IPS-15b (cell line): ENCODE data around the gene SPDYE18.
"Not testable (repeated sequence)": the region's sequence is repeated elsewhere in the genome, so short reads cannot be mapped to it uniquely, and the experiment has no call there.

Experiments used
- H3K27me3 ChIP-seq: one replicate; pipeline ENCODE4 v1.6.1; 2013; ENCODE audit warnings: low read length; ENCODE audit not compliant: control insufficient read depth, insufficient read depth
- H3K36me3 ChIP-seq: one replicate; pipeline ENCODE4 v1.6.1; 2013; ENCODE audit warnings: low read length; ENCODE audit not compliant: control insufficient read depth, insufficient read depth
- H3K4me1 ChIP-seq: one replicate; pipeline ENCODE4 v1.6.1; 2013; ENCODE audit warnings: mild to moderate bottlenecking, low read length; ENCODE audit not compliant: control insufficient read depth, insufficient read depth
- H3K4me3 ChIP-seq: one replicate; pipeline ENCODE4 v1.5.1; 2013; ENCODE audit warnings: low read depth, low read length
- H3K9ac ChIP-seq: one replicate; pipeline ENCODE4 v1.6.1; 2013; ENCODE audit warnings: low read depth, mild to moderate bottlenecking, low read length
- H3K9me3 ChIP-seq: one replicate; pipeline ENCODE4 v1.6.1; 2013; ENCODE audit warnings: mild to moderate bottlenecking, low read length; ENCODE audit not compliant: control insufficient read depth, insufficient read depth

Gene SPDYE18

GRCh38 chr7:77002678-77003233 is 59.6 kb downstream of the SPDYE18 start:
- not testable (repeated sequence) for H3K27me3 ChIP-seq, H3K9me3 ChIP-seq, H3K9ac ChIP-seq, H3K4me1 ChIP-seq, H3K36me3 ChIP-seq, H3K4me3 ChIP-seq

GRCh38 chr7:77002104-77002503 is 60.3 kb downstream of the SPDYE18 start:
- not testable (repeated sequence) for H3K36me3 ChIP-seq, H3K9me3 ChIP-seq, H3K4me3 ChIP-seq, H3K9ac ChIP-seq, H3K27me3 ChIP-seq, H3K4me1 ChIP-seq
